ENCODE results near the gene CPLX1. TPM values are rescaled to one million over a fixed set of nuclear protein-coding genes. Genes with fewer than 3 reads are reported as not detected.
A peak's percentile ranks its signal among the peaks of the same experiment; 100 is the strongest.

Gene CPLX1
- total RNA-seq, 1 experiment from 2014 or later = 3.5 TPM

DNA sequence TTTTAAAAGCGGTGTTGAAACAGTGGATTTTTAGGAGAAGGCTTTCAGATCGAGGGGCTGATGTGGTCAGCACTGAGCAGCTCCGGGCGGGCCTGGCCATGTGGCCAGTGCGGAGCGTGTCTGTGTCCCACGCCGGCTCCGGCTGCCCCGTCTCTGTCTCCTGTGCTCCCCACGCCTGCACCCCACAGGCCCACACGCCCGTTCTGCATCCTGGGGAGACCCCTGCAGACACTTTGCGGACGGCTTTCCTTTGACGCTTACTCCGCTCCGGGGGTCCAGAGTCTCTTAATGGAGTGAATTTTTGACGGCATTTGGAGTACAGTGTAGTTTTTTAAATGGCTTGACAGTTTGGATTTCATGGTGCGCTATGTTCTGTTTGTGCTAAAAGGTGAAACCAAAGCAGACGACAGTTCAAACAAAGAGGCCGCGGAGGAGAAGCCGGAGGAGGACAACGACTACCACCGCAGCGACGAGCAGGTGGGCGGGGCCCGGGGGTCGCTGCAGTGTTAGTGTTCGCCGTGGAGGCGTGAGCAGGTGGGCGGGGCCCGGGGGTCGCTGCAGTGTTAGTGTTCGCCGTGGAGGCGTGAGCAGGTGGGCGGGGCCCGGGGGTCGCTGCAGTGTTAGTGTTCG lies 81.6 kb downstream of the CPLX1 start (continued):
- TF ChIP-seq, protein P1, sequence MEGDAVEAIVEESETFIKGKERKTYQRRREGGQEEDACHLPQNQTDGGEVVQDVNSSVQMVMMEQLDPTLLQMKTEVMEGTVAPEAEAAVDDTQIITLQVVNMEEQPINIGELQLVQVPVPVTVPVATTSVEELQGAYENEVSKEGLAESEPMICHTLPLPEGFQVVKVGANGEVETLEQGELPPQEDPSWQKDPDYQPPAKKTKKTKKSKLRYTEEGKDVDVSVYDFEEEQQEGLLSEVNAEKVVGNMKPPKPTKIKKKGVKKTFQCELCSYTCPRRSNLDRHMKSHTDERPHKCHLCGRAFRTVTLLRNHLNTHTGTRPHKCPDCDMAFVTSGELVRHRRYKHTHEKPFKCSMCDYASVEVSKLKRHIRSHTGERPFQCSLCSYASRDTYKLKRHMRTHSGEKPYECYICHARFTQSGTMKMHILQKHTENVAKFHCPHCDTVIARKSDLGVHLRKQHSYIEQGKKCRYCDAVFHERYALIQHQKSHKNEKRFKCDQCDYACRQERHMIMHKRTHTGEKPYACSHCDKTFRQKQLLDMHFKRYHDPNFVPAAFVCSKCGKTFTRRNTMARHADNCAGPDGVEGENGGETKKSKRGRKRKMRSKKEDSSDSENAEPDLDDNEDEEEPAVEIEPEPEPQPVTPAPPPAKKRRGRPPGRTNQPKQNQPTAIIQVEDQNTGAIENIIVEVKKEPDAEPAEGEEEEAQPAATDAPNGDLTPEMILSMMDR (IDR thresholded peaks at IDR 0.05) = no peak
- TF ChIP-seq NFE2L1 (CRISPR knock-in tag; IDR thresholded peaks at IDR 0.05) = no peak
- no peak for TF ChIP-seq TEAD4 (CRISPR knock-in tag; IDR thresholded peaks at IDR 0.05)
- no peak for TF ChIP-seq GRHL2 (CRISPR knock-in tag; IDR thresholded peaks at IDR 0.05; ENCODE audit: insufficient replicate concordance, severe bottlenecking)
- TF ChIP-seq ETV6 (CRISPR knock-in tag; IDR thresholded peaks at IDR 0.05) = no peak

DNA sequence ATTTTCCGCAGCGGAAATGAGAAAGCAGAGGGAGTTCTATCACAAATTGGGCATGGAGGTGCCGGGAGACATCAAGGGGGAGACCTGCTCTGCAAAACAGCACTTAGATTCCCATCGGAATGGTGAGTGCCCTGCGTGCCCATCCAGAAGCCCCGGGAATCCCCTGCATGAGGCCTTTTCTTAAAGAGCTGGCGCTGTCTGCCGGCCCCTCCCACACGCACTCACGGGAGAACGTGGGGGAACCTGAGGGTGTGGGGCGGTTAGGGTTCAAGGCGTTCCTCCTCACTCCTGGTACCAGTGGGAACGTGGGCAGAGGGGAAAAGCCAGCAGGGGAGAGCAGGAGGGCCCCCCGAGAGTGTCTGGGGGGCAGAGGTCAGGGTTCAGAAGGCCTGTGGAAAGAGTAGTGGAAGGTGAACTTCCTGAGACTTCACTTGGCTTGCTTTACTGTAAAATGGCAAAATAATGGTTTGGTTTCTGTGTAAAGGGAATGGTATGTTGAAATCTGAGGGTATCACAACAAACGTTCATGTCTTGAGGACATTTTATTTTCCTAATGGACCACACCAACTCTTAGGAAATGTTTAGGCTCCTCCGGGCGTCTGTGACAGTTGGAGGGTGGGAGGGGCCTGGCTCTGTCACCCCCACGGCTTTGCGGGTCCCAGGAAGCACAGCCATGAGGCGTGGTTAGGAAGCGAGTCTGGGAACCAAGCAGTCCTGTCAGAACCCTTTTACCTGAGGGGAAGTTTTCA lies 82.3 kb downstream of the CPLX1 start:
- Mint-ChIP-seq H3K4me3 (no peak overlapping the region), H3K36me3 (peaks cover 37% of the 10 kb centered on the region), H3K9me3 (peaks cover 3% of the 10 kb centered on the region; the same call in 1 of the 2 replicates), H3K27ac (no peak overlapping the region), H3K27me3 (ENCODE audit: low read depth) (no peaks in the 10 kb centered on the region), H3K4me1 (no peaks in the 10 kb centered on the region)
- ChIA-PET CTCF (interaction anchor here (0.7 to 3.6 kb wide), 15 partner anchors 9 to 188 kb away, joined by 3 to 24 read pairs (median 5); partner anchors contain the start of genes GAK and TMEM175), POLR2A (no interaction called here)
- DNase-seq (ENCODE audit: low spot score) = no peak
- TF ChIP-seq SMAD3 (CRISPR knock-in tag; IDR thresholded peaks at IDR 0.05; ENCODE audit: borderline replicate concordance) (no peak), RORB (CRISPR knock-in tag; IDR thresholded peaks at IDR 0.05) (no peak), ZNF317 (CRISPR knock-in tag; IDR thresholded peaks at IDR 0.05; ENCODE audit: borderline replicate concordance, low read depth) (no peak)
- TF ChIP-seq, protein P2, sequence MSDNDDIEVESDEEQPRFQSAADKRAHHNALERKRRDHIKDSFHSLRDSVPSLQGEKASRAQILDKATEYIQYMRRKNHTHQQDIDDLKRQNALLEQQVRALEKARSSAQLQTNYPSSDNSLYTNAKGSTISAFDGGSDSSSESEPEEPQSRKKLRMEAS (CRISPR knock-in tag; IDR thresholded peaks at IDR 0.05) = no peak
- TF ChIP-seq, protein P3, sequence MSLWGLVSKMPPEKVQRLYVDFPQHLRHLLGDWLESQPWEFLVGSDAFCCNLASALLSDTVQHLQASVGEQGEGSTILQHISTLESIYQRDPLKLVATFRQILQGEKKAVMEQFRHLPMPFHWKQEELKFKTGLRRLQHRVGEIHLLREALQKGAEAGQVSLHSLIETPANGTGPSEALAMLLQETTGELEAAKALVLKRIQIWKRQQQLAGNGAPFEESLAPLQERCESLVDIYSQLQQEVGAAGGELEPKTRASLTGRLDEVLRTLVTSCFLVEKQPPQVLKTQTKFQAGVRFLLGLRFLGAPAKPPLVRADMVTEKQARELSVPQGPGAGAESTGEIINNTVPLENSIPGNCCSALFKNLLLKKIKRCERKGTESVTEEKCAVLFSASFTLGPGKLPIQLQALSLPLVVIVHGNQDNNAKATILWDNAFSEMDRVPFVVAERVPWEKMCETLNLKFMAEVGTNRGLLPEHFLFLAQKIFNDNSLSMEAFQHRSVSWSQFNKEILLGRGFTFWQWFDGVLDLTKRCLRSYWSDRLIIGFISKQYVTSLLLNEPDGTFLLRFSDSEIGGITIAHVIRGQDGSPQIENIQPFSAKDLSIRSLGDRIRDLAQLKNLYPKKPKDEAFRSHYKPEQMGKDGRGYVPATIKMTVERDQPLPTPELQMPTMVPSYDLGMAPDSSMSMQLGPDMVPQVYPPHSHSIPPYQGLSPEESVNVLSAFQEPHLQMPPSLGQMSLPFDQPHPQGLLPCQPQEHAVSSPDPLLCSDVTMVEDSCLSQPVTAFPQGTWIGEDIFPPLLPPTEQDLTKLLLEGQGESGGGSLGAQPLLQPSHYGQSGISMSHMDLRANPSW (CRISPR knock-in tag; conservative IDR thresholded peaks at IDR 0.05; ENCODE audit: low read depth) = no peak
- ATAC-seq = no peak

DNA sequence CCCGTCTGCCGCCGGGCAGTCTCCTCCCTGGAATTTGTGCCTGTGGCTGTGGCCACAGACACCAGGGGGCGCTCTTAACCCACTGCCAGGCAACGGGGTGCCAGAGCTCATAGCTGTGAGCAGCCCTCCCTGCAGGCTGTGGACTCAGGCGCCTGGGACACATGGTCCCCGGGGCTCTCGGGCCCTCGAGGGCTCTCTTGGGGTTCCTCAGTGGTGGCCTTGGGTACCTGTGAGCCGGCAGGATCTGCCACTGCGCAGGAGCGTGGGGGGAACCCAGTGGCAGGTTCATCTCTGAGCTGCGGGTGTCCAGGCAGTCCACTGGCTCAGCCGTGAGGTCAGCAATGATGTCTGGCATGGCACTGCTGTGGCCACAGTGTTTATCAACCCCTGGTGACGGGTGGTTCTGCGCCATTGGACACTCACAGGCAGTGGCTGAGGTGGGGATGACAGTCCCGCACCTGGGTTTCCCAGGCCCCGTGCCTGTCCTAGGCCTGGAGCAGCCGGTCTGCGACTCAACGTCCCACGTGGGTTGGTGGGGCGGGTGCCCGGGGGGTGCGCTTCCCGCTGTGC lies 83.1 kb downstream of the CPLX1 start:
- TF ChIP-seq, protein P1 (IDR thresholded peaks at IDR 0.05) = peak; percentile 94
- TF ChIP-seq, protein P4, sequence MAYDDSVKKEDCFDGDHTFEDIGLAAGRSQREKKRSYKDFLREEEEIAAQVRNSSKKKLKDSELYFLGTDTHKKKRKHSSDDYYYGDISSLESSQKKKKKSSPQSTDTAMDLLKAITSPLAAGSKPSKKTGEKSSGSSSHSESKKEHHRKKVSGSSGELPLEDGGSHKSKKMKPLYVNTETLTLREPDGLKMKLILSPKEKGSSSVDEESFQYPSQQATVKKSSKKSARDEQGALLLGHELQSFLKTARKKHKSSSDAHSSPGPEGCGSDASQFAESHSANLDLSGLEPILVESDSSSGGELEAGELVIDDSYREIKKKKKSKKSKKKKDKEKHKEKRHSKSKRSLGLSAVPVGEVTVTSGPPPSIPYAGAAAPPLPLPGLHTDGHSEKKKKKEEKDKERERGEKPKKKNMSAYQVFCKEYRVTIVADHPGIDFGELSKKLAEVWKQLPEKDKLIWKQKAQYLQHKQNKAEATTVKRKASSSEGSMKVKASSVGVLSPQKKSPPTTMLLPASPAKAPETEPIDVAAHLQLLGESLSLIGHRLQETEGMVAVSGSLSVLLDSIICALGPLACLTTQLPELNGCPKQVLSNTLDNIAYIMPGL (CRISPR knock-in tag; IDR thresholded peaks at IDR 0.05) = no peak
- CTCF ChIA-PET = interaction anchor here (0.6 to 3.6 kb wide), 33 partner anchors 9 to 945 kb away, joined by 3 to 24 read pairs (median 5); partner anchors contain the start of genes ATP5ME, GAK and TMEM175
- Mint-ChIP-seq H3K9me3 (peaks cover 2% of the 10 kb centered on the region; the same call in 1 of the 2 replicates), H3K27me3 (ENCODE audit: low read depth) (no peaks in the 10 kb centered on the region), H3K4me3 (no peak overlapping the region), H3K4me1 (no peaks in the 10 kb centered on the region), H3K36me3 (peaks cover 33% of the 10 kb centered on the region), H3K27ac (no peak overlapping the region)
- peak; percentile 93 for ATAC-seq
- POLR2A ChIA-PET = no interaction called here
- DNase-seq (ENCODE audit: low spot score) = peak; percentile 85
